Measurements from ENCODE around the gene NAA60.
"Not testable (repeated sequence)": the region's sequence is repeated elsewhere in the genome, so short reads cannot be mapped to it uniquely, and the experiment has no call there.

NAA60 gene

GRCh38 chr16:3484318-3485096, 41.0 kb downstream of the NAA60 start:
- no peak for DNase-seq (ENCODE audit: low read depth)

- DNase-seq (ENCODE audit: low read depth) = no peak
These were observed 41.7 kb downstream of the NAA60 start for GRCh38 chr16:3485097-3485745.

GRCh38 chr16:3485821-3486505, 42.5 kb downstream of the NAA60 start:
- no peak for DNase-seq (ENCODE audit: low read depth)

- no peak for DNase-seq (ENCODE audit: low read depth)
These were observed 43.2 kb downstream of the NAA60 start for GRCh38 chr16:3486506-3487215.

GRCh38 chr16:3487521-3488410, 44.3 kb downstream of the NAA60 start:
- DNase-seq (ENCODE audit: low read depth) = no peak

- DNase-seq (ENCODE audit: low read depth) = no peak
These were observed 45.3 kb downstream of the NAA60 start for GRCh38 chr16:3488801-3489200.

GRCh38 chr16:3490911-3491629, 47.6 kb downstream of the NAA60 start:
- no peak for DNase-seq (ENCODE audit: low read depth)

- DNase-seq (ENCODE audit: low read depth) = no peak
These were observed 48.9 kb downstream of the NAA60 start for GRCh38 chr16:3492356-3492755.

- DNase-seq (ENCODE audit: low read depth) = no peak
These were observed 51.0 kb downstream of the NAA60 start for GRCh38 chr16:3494386-3494973.

GRCh38 chr16:3495176-3495575, 51.7 kb downstream of the NAA60 start, which contains the start of gene C16orf90:
C16orf90 (minus strand) TSS chr16:3495489; CDS start chr16:3495421, 68 bp downstream.
- DNase-seq (ENCODE audit: low read depth) = no peak

- DNase-seq (ENCODE audit: low read depth) = no peak
These were observed 52.9 kb downstream of the NAA60 start for GRCh38 chr16:3496386-3496785.

- DNase-seq (ENCODE audit: low read depth) = no peak
These were observed 54.3 kb downstream of the NAA60 start for GRCh38 chr16:3497771-3498170.

GRCh38 chr16:3498988-3499387, 55.5 kb downstream of the NAA60 start:
- no peak for DNase-seq (ENCODE audit: low read depth)

- not testable (repeated sequence) for DNase-seq (ENCODE audit: low read depth)
These were observed 57.9 kb downstream of the NAA60 start for GRCh38 chr16:3501412-3501761.

GRCh38 chr16:3501783-3502400, 58.4 kb downstream of the NAA60 start:
- DNase-seq (ENCODE audit: low read depth) = no peak

GRCh38 chr16:3503523-3503922, 60.0 kb downstream of the NAA60 start:
- peak; percentile 17 for DNase-seq (ENCODE audit: low read depth)

GRCh38 chr16:3508736-3509135, 65.3 kb downstream of the NAA60 start:
- DNase-seq (ENCODE audit: low read depth) = no peak

- DNase-seq (ENCODE audit: low read depth) = peak; percentile 40
These were observed 66.0 kb downstream of the NAA60 start for GRCh38 chr16:3509470-3509928.

GRCh38 chr16:3510416-3510815, 66.9 kb downstream of the NAA60 start:
- DNase-seq (ENCODE audit: low read depth) = no peak
